ENCODE results near the gene GBP4.
"Not testable (repeated sequence)": the region's sequence is repeated elsewhere in the genome, so short reads cannot be mapped to it uniquely, and the experiment has no call there.

Gene GBP4, protein sequence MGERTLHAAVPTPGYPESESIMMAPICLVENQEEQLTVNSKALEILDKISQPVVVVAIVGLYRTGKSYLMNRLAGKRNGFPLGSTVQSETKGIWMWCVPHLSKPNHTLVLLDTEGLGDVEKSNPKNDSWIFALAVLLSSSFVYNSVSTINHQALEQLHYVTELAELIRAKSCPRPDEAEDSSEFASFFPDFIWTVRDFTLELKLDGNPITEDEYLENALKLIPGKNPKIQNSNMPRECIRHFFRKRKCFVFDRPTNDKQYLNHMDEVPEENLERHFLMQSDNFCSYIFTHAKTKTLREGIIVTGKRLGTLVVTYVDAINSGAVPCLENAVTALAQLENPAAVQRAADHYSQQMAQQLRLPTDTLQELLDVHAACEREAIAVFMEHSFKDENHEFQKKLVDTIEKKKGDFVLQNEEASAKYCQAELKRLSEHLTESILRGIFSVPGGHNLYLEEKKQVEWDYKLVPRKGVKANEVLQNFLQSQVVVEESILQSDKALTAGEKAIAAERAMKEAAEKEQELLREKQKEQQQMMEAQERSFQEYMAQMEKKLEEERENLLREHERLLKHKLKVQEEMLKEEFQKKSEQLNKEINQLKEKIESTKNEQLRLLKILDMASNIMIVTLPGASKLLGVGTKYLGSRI

DNA sequence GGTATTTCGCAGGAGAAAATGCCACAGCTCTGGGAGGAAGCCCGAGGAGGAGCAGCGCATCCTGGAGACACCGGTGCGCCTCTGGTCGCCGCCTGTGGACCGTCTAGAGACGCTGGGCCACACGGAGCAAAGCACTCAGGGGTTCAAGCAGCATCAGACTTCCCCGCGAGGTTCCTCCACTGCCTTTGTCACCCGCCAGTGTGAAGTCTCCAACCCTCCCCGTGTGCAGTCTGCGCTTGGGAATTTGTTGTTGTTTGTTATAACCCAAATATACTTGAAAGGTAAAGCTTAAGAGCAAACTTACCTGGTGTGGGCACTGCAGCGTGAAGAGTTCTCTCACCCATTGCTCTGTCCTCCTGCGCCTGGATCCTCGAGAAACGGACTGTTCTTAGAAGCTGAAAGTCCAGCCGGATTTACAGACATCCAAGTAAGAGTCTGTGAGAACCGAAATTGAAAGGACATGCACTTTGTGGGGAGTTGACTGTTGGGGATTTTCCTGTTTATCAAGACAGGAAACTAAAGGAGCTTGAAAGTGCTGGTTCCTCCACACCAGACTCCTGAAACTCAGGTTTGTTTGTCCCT is at the start of gene GBP4:
Gene GBP4, minus strand, starts transcription at position 452 of the 582 bp plus-strand sequence. Its CDS starts 108 bp downstream, at position 344.
- no peak for DNase-seq

DNA sequence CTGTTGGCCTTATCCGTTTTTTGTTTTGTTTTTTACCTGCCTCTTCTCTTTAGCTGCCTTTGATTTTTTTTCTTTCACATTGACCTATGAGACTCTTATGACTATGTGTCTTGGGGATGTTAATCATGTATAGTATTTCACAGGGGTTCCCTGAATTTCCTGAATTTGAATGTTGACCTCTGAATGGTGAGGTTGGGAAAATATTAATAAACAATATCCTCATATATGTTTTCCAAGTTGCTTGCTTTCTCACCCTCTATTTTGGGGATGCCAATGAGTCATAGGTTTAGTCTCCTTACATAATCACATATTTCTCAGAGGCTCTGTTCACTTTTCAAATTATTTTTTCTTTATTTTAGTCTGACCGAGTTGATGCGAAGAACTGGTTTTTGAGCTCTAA is 44.3 kb upstream of the GBP4 start:
- DNase-seq, result no peak

DNA sequence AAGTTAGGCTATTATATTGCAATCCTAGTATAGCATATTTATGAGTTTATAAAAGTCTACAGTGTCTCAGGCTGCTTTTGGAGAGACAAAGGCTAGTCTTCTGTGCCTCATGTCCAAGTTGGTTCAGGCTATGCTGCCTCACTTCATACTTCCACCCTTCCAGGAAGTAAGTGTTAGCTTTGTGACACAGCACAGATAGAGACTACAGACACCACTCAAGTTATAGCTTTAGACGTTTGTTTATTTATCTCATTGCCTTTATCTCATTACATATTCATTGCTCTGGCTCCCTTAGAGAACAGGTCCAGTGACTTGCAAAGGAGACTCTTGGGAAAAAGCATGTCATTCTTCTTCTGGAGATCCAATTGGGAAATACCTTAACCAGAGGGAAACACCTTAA is 22.6 kb upstream of the GBP4 start:
- DNase-seq, result no peak

DNA sequence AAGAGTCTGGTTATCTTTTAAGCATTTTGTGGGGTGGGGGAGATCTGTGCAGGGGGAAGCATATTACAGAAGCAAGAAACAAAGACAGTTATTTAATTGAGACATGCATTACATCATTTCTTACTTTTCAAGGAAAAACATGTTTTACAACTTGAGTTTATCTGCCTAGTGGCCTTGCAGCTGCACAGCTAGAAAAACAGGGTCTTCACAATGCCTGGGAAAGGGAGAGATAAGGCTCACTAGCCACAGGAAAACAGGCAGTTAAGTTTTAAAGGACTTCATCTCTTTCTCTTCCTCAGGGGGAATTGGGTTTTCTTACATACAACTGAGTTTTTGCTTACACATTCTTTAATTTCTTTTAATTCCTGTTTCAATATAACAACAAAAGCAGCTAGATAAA is 21.1 kb upstream of the GBP4 start:
- DNase-seq, result not testable (repeated sequence)

DNA sequence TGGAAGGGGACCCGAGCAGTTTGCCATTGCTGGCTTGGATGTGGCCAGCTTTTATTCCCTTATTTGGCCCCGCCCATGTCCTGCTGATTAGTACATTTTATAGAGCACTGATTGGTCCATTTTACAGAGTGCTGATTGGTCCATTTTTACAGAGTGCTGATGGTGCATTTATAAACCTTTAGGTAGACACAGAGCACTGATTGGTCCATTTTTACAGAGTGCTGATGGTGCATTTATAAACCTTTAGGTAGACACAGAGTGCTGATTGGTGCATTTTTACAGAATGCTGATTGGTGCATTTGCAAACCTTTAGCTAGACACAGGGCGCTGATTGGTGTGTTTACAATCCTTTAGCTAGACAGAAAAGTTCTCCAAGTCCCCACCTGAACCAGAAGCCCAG is 20.2 kb upstream of the GBP4 start:
- DNase-seq, result not testable (repeated sequence)

DNA sequence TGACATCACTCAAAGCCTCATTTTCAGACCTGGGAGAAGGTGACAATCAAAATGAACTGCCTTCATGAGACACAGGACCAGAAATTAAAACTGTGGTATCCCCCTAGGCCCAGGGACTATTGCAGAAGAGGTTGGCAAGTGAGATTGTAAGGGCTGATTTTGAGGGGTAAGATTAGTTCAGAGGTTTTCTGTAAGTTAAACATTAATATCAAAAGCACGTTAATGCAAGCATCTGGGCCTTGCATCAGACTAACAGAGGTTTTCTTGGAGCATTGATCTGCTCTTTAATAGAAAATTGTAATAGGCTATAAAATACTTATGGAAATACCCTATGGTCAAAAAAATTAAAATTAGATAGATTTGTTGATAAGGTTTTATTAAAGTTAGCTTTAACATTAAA is 14.6 kb upstream of the GBP4 start:
- DNase-seq, result no peak

DNA sequence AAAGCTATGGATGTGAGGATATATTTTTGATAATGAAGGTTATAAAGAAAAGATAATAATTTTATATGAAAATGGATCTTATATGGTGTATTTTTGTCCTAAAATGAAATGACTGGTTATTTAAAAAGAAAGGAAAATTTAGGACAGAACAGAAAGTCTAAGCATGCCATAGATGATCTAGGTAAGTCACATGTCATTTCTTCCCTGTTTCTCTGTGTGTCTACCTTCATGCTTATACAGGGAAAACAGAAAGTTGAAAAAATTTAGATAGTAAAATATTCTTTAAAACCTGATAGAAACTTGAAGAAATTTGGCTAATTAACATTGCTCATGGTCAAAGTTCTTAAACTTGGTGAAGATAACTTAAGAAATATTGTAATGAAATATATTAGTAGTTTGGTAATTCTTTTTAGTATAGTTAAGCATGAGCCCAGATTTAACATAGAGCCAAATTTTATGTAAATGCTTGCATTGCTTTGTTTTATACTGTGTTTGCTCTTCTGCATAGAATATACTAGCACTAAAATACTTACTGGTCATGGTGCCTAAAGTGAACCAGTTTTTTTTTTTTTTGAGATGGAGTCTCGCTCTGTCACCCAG is 12.4 kb upstream of the GBP4 start:
- DNase-seq, result no peak

DNA sequence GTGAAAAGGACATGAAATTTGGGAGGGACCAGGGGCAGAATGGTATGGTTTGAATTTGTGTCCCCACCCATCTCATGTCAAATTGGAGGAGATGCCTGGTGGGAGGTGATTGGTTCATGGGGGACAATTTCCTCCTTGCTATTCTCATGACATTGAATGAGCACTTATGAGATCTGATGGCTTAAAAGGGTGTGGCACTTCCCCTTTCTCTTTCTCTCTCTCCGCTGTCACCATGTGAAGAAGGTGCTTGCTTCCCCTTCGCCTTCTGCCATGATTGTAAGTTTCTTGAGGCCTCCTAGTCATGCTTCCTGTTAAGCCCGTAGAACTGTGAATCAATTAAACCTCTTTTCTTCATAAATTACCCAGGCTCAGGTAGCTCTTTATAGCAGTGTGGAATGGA is 7.6 kb upstream of the GBP4 start:
- DNase-seq, result no peak

DNA sequence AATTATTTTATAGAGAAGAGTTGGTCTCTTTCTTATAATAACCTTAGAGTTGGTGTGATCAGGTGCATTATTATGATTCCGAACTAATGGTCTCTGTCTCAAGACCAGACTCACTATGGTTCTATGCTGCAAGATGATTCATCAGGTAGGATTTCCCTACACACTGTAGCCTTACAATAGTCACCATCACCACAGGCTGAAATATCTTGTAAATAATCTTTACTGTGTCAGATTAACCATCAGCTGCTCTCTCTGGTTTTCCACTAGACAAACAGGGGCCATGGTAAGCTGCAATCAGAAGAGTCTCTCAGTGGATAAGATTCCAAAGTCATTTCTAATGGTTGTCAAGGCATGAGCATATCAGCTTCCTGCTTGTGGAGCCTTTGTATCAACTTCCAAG is 4.4 kb upstream of the GBP4 start:
- no peak for DNase-seq

DNA sequence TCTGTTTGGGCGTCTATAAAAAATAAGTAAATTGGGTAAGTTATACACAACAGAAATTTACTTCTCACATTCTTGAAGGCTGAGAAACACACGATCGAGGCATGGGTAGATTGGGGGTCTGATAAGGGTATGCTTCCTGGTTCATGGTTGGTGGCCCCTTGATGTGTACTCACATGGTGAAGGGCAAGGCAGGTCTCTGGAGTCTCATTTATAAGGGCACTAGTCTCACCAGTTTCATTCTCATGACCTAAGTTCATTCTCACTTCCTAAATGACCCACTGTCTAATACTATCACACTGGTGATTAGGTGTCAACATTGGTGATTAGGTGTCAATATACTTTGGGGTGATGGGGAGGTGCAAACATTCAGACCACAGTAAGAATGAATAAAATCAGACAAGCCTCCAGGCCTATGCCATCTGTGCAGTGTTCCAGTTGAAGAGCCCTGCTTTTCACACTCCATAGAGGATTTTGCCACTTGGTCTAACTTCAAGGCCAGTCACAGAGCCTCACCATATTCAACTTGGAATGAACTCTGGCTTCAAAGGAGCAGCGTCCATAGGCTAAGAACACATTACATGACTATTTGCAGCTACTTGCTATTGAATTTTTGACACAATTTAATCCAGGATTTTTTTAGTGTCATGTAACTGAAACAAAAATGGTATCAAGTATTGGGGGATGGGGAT is 2.5 kb upstream of the GBP4 start:
- no peak for DNase-seq

DNA sequence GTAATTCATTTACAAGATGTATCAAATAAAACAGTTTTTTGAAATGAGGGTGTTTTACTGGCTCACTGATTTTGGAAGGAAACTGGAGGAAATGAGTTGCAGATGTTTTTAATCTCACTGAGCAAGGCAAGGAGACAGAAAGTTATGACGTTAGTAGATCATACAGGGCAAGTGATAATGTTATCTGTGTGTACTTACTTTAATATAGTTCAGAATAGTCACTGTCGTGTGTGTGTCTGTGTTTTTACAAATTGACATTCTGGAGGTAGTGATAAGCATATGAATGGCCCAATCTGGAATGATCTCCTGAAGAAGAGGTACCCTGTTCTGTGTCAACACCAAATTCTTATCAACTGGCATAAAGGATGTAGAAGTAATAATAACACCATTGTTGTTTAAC is 1.9 kb upstream of the GBP4 start:
- no peak for DNase-seq

DNA sequence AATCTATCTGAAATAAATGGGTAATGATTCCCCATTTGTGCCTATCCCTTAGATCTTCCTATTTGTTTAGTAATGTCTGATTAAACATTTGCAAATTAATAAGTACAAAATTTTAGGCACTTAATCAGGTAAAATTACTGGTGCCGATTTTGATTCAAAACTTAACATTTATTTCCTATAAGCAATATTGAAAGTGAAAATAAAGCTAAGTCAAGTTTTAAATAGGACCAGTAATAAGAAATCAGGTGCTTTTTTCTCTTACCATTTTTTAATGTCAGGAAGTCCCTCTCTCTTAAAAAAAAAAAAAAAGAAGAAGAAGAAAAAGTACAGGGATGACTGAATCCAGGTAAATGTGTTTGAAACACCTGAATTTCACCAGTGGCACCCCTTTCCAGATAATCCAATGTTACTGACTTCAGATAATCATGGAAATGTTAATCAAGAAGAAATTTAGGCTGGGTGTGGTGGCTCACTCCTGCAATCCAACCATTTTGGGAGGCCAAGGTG is 836 bp upstream of the GBP4 start:
- no peak for DNase-seq

DNA sequence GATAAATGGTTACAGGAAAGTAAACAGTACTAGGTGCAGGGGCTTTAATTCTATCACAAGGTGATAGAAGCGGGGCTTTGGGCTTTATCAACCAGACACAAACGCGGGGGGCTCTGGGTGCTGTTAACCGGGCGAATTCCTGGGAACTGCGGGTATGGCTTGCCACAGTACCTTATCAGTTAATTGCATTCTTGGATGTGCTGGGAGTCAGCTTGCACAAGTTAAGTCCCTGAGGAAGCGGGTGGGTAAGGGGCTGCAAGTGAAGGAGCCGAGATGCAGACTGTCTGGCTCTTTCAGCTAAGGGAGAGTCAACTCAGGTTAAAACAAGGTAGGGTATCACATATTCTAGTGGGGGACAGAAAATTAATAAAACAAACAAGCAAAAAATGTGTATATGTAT is 661 bp downstream of the GBP4 start:
- no peak for DNase-seq

DNA sequence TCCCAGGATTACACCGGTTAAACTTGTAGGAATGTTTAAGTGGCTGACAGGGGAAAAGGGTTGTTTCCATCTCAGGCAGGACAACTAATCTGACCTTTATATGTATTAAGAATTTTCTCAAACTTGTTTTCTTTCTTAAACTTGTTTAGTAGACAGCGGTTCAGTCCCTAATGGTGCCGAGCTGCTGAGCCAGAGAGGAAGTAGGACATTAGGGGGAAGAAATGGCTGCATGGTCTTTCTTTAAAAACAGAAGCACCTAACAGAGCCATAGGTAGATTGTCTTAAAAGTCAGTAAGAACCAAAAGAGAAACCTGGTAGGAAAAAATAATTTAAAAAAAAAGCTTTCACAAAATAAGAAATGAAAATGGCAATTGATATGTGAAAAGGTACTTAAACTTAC is 3.3 kb downstream of the GBP4 start:
- no peak for DNase-seq

DNA sequence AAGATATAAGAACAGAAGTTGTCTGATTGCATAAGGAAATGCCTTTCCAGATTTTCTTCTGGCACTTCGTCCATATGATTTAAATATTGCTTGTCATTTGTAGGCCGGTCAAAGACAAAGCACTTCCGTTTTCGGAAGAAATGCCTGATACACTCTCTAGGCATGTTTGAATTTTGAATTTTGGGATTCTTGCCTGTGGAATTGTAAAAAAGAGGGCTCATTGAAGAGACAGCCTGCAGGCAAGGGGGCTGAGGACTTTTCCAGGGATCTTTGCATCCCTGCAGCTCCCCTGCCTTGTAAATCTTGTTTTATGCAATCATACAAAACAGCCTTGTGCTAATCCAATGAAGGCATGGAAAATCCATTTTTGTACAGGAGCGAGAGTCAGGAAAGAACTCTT is 7.4 kb downstream of the GBP4 start:
- DNase-seq, result no peak

DNA sequence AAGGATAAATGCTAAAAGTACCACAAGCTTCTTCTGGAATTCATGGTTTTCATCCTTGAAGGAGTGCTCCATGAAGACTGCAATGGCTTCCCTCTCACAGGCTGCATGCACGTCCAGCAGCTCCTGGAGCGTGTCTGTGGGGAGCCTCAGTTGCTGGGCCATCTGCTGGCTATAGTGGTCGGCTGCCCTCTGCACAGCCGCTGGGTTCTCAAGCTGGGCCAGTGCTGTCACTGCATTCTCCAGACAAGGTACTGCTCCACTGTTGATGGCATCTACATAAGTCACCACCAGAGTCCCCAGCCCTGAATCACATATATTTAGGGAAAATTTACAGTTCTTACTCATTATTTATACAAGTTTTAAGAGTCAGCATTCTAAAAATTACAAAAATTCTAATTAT is 8.7 kb downstream of the GBP4 start:
- no peak for DNase-seq

DNA sequence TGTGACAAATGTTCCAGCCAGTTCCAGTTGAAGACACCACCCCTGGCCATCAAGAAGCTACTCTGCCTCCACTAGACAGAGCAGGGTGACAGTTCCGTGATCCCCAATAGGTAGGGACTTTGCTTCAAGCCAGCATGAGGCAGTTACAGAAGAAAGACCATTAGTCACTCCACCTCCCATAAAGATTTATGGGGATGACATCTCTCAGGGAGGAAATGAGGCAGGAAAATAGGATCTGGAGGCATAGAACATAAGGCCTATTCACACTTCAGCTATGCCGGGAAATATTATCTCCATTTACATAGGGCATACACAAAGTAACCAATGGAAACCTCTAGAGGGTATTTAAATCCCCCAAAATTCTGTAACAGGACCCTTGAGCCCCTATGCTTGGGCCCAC is 19.4 kb downstream of the GBP4 start:
- DNase-seq, result no peak

DNA sequence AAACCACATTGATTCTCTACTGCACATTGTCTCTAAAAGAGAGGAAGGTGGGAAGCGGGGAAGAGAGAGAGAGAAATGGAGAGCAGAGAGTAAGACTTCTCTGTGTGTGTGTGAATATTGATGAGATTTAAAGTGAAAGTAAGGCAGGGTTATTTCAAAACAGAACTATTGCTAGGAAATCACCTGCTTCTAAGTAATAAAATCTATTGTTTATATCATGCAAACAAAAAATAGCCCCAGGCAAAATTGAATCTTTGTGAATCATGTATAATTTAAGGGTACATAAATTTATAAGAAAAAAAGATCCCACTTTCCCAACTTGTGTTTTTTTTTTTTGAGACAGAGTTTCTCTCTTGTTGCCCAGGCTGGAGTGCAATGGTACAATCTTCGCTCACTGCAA is 21.8 kb downstream of the GBP4 start:
- DNase-seq, result no peak

DNA sequence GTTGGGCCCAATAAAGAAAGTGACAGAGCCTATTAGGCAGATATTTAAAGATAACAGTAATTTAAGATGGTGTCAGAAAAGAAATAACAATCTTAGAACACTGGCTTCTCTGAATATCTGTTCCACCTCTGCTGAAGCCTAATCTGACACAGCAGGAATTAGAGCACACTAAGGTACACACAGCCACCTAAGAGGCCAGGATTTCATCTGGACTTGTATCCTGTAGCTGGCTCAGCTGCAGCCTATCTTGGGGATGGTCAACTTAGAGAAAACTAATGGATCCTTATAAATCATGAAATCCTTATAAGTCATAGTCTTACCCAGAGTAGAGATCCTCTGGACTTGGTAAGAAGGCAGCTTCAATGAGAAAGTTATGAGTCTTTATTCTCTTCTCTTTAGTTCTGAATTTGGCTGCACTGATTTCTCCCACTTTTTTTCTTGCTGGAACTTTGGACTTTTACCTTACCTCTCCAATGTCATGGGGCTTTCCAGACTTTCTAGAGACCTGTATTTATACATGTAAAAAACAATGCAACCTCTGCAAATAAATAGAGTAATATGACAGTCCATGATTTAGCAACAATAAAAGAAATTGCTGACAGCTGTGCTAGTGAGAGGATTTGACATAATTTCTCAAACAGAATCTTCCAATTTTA is 23.0 kb downstream of the GBP4 start, which contains the start of gene GBP7:
Gene GBP7, minus strand, starts transcription at position 403 of the 656 bp plus-strand sequence. CDS start 4,068 bp downstream, outside the sequence.
- no peak for DNase-seq

DNA sequence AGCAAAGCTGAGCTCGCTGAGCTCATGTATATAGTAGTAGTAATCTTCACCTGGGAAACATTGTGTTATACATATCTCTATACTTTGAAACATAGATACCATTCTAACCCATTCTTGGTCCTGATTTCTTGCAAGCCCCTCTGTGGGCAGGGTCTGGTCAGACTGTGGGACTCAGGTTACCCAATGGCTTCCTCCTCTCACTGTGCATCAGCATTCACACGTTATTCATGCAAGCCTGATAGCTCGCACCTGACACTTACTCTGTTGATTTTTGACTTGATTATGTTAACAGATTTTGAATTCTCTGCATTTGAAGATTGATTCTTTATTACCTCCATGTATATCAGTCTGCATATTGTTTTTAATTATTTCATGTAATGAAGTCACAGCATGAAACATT is 24.3 kb downstream of the GBP4 start:
- no peak for DNase-seq

DNA sequence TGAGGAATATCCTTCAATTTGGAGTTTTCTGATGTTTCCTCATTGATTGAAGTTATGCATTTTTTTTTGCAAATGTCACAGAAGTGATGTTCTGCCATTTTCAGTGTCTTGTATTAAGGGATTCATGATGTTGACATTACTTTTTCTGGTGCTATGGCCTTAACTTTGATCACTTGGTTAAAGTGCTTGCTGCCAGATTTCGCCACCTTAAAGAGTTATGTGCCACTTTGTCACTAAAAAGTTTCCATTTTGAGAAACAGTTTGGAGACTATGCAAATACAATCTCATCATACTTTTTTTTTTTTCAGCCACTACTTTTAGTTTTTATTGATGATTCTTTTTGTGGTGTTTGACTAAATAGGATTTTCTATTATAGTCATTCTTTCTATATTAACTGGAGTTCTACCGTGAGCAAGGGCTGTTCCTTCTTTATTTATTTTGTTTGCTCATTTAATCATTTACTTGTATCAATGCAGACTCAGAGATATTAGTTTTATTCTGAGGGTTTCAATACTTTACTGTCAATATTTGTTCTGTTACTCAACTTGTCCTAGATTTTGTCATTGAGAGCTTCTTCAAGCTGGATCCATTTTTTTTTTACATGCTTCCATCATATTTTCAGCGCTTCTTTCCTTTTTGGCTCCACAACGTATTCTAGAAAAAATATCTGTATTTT is 26.1 kb downstream of the GBP4 start:
- DNase-seq, result no peak

DNA sequence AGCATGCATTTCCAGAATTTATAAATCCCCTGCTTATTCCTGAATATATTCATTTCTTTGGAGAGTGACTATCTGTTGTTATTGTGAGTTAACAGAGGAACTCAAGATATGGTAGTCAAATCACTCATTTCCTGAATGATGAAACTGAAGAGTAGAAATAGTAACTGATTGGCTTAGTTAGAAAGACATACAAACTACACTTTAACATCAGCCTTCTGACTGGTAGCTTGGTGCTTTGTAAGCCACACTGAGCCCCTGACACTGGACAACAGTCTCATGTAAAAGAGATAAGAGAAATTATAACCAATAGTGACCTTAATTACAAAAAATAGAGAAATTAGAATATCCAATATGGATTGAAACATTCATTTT is 27.7 kb downstream of the GBP4 start:
- DNase-seq, result no peak
